ENCODE results near the gene PVR. TPM values are rescaled to one million over a fixed set of nuclear protein-coding genes. Genes with fewer than 3 reads are reported as not detected.
"Not testable (repeated sequence)": the region's sequence is repeated elsewhere in the genome, so short reads cannot be mapped to it uniquely, and the experiment has no call there.

PVR gene
- total and polyA plus RNA-seq, 9 of the 15 experiments (the other 6 are each of a cell fraction or from before 2014, with no cell fraction given): 0.89 to 14.5 (median 9.8) TPM

DNA sequence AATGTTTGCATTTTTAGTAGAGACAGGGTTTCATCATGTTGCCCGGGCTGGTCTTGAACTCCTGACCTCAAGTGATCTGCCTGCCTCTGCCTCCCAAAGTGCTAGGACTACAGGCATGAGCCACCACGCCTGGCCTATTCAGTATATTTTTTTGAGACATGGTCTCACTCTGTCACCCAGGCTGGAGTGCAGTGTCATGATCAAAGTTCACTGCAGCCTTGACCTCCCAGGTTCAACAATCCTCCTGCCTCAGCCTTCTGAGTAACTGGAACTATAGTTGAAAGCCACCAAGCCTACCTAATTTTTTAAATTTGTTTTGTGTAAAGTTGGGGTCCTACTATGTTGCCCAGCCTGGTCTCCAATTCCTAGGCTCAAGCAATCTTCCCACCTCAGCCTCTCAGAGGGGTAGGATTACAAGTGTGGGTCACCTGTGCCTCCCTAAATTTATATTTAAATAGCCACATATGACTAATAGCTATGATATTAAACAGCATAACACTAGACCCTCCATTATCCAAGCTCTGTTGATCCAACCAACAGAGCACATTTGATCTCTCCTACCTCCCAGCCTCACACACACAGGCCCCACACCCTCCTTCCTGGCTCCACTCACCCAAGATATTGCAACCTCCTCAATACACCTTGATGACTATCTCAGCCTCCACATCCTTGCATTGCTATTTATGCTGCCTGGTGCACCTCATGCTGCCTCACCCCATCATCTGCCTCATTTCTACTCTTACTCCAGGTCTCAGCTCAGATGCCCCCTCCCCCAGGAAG is 25.5 kb downstream of the PVR start:
- no peak for ATAC-seq
- Histone ChIP-seq H3K4me1 (replicated peaks in 1 of 2; ENCODE audit: control insufficient read depth in 2 of 2, insufficient read depth in 2 of 2, low read length in 2 of 2) (peaks cover 0 to 5% of the 10 kb centered on the region in 2 experiments; a peak in 2 of 5 replicates), H3K9me1 (ENCODE audit: control insufficient read depth, insufficient read depth, low read length) (no peaks in the 10 kb centered on the region), H2AFZ (ENCODE audit: low read depth, low read length) (no peak overlapping the region), H3K9me3 (replicated peaks; ENCODE audit: control insufficient read depth, insufficient read depth, low read depth, low read length) (no peaks in the 10 kb centered on the region), H4K20me1 (replicated peaks; ENCODE audit: control insufficient read depth, insufficient read depth, low read length) (no peaks in the 10 kb centered on the region), H3K27ac (ENCODE audit: extremely low read depth, low read depth, low read length) (no peak overlapping the region), H3K36me3 (ENCODE audit: control insufficient read depth, insufficient read depth, low read length) (no peaks in the 10 kb centered on the region), H3K4me2 (ENCODE audit: insufficient read depth, low read length) (no peak overlapping the region), H3K4me3 (no peak overlapping the region), H3K79me2 (ENCODE audit: control insufficient read depth, insufficient read depth, low read length) (no peaks in the 10 kb centered on the region), H3K9ac (ENCODE audit: insufficient read depth in 1 of 2, low read depth in 2 of 2, low read length in 2 of 2) (no peak overlapping the region), H3K27me3 (ENCODE audit: control insufficient read depth in 2 of 2, insufficient read depth in 2 of 2, low read length in 2 of 2) (no peaks in the 10 kb centered on the region)
- ChIA-PET POLR2A (interaction anchor here (0.7 kb wide), 1 partner anchor 52 kb away, joined by 4 read pairs; no protein-coding TSS in a partner anchor), CTCF (ENCODE audit: low intra/inter-chr PET ratio) (no interaction called here)
- DNase-seq (ENCODE audit: extremely low read depth in 1 of 4, low spot score in 3 of 4): no peak
- in situ Hi-C loops (cut with MboI) (no loop called here), intact Hi-C loops (cut with micrococcal nuclease) (no loop called here)
- 23% methylated on average over 2 of the region's 2 CpGs for WGBS (ENCODE audit: insufficient coverage, low coverage, missing lambda C conversion rate)
- no peak for TF ChIP-seq NFIC (IDR thresholded peaks at IDR 0.05)
- peak; percentile 23; the same call in 1 of the 2 replicates for TF ChIP-seq NFE2 (IDR thresholded peaks at IDR 0.05; ENCODE audit: low read depth)
- TF ChIP-seq ZNF121 (CRISPR knock-in tag; conservative IDR thresholded peaks at IDR 0.05): peak; percentile 3; the same call in 1 of the 2 replicates
- no TSS peak for BruUV-seq (replicated peaks)
- FAIRE-seq: peak; percentile 11

GRCh38 chr19:44670027-44670426 is 26.3 kb downstream of the PVR start:
- H3K9ac ChIP-seq (ENCODE audit: insufficient read depth in 1 of 2, low read depth in 2 of 2, low read length in 2 of 2); CTCF ChIA-PET (ENCODE audit: low intra/inter-chr PET ratio); H3K27me3 ChIP-seq (ENCODE audit: control insufficient read depth in 2 of 2, insufficient read depth in 2 of 2, low read length in 2 of 2); POLR2A ChIA-PET; H3K4me1 ChIP-seq (replicated peaks in 1 of 2; ENCODE audit: control insufficient read depth in 2 of 2, insufficient read depth in 2 of 2, low read length in 2 of 2); BruUV-seq (replicated peaks); H3K27ac ChIP-seq (ENCODE audit: extremely low read depth, low read depth, low read length); H2AFZ ChIP-seq (ENCODE audit: low read depth, low read length); intact Hi-C loops (cut with micrococcal nuclease); H3K79me2 ChIP-seq (ENCODE audit: control insufficient read depth, insufficient read depth, low read length); in situ Hi-C loops (cut with MboI); H3K4me3 ChIP-seq; DNase-seq (ENCODE audit: extremely low read depth in 1 of 4, low spot score in 3 of 4); H3K4me2 ChIP-seq (ENCODE audit: insufficient read depth, low read length); H3K9me1 ChIP-seq (ENCODE audit: control insufficient read depth, insufficient read depth, low read length); H4K20me1 ChIP-seq (replicated peaks; ENCODE audit: control insufficient read depth, insufficient read depth, low read length); ATAC-seq; H3K36me3 ChIP-seq (ENCODE audit: control insufficient read depth, insufficient read depth, low read length); FAIRE-seq; H3K9me3 ChIP-seq (replicated peaks; ENCODE audit: control insufficient read depth, insufficient read depth, low read depth, low read length): not testable (repeated sequence)
- 18% methylated on average over 1 of the region's 2 CpGs for WGBS (ENCODE audit: insufficient coverage, low coverage, missing lambda C conversion rate)
- TF ChIP-seq BCOR (IDR thresholded peaks at IDR 0.05) (peak; percentile 50), ZNF121 (CRISPR knock-in tag; conservative IDR thresholded peaks at IDR 0.05) (peak; percentile 94)
